ENCODE data around the gene ANGPTL1. TPM values are rescaled to one million over a fixed set of nuclear protein-coding genes. Genes with fewer than 3 reads are reported as not detected.

Gene ANGPTL1
- total RNA-seq, 4 donors from 2014 or later: 3.4 to 28.3 (median 17.9) TPM

DNA sequence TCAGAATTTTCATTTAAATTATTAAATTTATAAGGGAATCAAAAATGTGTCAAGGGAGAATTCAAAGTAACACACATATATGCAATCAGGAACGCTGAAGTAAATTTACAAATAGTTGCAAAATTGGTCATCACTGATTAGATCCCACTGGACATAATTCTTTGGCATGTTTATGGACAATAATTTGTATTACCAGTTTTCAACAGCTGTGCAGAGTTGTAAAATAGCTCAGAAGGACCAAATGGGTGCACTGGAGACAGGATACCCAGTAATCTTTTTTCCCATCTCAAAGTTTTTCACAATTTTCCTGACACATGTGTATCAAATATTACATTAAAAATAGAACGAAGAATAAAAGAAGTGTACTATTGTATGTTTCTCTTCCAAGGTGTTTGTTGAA, 4.1 kb upstream of the ANGPTL1 start:
- no peak for DNase-seq (ENCODE audit: low spot score in 2 of 2)
- no peak for TF ChIP-seq POLR2A (IDR thresholded peaks at IDR 0.05)
- TF ChIP-seq, protein P1, sequence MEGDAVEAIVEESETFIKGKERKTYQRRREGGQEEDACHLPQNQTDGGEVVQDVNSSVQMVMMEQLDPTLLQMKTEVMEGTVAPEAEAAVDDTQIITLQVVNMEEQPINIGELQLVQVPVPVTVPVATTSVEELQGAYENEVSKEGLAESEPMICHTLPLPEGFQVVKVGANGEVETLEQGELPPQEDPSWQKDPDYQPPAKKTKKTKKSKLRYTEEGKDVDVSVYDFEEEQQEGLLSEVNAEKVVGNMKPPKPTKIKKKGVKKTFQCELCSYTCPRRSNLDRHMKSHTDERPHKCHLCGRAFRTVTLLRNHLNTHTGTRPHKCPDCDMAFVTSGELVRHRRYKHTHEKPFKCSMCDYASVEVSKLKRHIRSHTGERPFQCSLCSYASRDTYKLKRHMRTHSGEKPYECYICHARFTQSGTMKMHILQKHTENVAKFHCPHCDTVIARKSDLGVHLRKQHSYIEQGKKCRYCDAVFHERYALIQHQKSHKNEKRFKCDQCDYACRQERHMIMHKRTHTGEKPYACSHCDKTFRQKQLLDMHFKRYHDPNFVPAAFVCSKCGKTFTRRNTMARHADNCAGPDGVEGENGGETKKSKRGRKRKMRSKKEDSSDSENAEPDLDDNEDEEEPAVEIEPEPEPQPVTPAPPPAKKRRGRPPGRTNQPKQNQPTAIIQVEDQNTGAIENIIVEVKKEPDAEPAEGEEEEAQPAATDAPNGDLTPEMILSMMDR (IDR thresholded peaks at IDR 0.05): no peak
- H3K4me3 ChIP-seq (ENCODE audit: low read depth, poor library complexity, severe bottlenecking): no peak overlapping the region
- intact Hi-C loops (cut with DNase I; ENCODE audit: low total_unique reads): no loop called here
- 96 to 100% methylated on average over 2 of the region's 2 CpGs for WGBS, 2 donors

DNA sequence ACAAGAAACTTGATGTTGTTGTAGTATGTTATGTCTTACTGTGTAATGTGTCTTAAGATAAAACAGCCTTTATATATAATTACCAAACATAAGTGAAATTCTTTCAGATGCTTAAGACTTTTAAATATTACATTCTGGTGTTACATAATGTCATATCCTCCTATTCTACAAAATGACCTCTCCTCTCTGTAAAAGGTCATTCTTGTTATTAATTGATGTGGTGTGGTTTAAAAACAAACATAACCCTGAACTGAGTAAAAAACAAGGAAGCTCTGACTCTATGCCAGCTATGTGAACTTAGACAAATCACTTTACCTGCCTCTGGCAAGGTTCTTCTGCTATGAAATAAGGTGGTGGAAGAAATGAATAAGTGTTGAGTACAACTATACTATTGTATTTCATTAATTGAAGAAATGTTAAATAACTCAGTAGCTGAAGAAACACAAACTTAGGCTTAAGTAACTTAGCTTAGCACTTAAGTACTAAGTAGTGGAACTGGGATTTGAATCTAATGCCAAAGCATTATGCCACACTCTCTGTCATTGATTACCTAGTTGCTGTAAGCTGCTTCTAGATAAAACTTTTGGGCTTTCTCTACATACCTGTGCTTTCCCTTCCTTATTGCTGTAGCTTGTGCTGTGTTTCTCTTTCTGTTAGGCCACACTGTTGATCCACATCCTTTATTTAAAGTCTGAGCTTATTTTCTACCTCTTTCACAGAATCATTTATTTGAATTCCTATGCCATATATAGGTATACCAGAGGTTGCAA, 859 bp upstream of the ANGPTL1 start:
- no peak overlapping the region for H3K4me3 ChIP-seq (ENCODE audit: low read depth, poor library complexity, severe bottlenecking)
- intact Hi-C loops (cut with DNase I; ENCODE audit: low total_unique reads): loop anchor here (2.0 kb wide), 1 partner anchor 63 kb away; no protein-coding TSS in a partner anchor
- no peak for TF ChIP-seq POLR2A (IDR thresholded peaks at IDR 0.05)
- DNase-seq (ENCODE audit: low spot score in 2 of 2): no peak

DNA sequence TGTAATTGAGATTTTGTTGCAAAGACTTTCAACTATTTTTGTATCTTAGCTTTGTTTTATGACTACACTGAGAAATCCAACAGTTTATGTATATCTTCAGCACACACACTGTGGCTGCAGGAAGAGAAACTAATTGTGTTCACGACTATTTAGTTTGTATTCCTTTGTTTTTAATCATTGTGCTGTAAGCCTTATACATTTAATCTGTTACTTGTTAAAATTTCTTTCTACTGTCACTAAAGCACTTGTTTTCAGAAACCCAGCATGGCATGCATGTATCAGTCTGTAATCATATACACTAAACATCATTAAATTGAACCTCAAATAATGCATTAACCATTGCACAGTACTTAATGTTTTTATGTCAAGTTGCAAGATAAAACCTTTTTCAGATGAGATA, 656 bp downstream of the ANGPTL1 start:
- DNase-seq (ENCODE audit: low spot score in 2 of 2): no peak
- WGBS, 2 donors: 42 to 62% methylated on average over 1 of the region's 1 CpG
- intact Hi-C loops (cut with DNase I; ENCODE audit: low total_unique reads): loop anchor here (2.0 kb wide), 1 partner anchor 65 kb away; no protein-coding TSS in a partner anchor
- TF ChIP-seq POLR2A (IDR thresholded peaks at IDR 0.05): no peak
- H3K4me3 ChIP-seq (ENCODE audit: low read depth, poor library complexity, severe bottlenecking): no peak overlapping the region

DNA sequence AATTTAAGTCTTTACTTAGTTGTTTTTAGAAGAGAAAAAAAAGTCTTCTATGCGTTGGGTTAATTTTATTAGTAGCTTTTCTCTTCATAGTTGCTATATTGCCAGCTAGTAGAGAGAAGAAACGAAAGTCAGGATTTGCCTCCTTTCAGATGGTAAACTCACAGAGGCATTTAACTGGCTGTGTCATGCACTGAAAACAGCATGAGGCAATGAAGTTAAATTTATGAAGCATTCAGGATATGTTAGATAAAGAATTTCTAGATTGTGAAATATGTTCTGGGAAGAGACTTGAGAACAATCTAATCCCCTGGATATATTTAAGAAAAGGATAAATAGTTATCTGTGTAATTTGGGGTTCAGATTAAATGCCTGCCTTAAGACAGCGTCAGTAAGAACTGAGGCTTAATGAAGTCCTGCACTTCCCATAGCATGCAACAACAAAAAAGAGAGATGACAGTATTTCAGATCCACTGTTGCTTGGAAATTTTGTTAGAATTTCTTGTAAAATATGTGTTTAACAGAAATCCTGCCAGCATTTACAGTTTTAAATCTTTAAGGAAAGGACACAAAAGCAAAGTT, 1.7 kb downstream of the ANGPTL1 start:
- WGBS, 2 donors: 57 to 60% methylated on average over 3 of the region's 3 CpGs
- H3K4me3 ChIP-seq (ENCODE audit: low read depth, poor library complexity, severe bottlenecking): no peak overlapping the region
- intact Hi-C loops (cut with DNase I; ENCODE audit: low total_unique reads): no loop called here
- no peak for TF ChIP-seq POLR2A (IDR thresholded peaks at IDR 0.05)
- TF ChIP-seq, protein P1 (IDR thresholded peaks at IDR 0.05): no peak
- no peak for DNase-seq (ENCODE audit: low spot score in 2 of 2)

DNA sequence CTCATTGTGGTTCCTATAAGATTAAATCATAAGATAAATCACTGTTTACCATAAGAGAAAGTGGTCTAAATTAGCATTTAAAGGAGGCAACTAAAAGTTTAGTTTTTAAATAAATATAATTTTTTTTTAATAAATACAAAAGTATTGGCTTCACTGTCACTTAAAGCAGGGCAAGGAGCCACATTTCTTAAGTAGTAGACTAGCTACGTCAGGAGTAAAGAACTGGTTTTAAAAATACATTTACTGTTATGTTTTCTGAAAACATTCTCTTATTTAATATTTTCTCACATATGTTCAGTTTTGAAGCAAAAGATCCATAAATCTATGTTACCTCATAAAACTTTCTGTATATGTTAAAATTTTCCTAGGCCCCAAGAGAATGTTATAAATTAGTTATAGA, 2.2 kb downstream of the ANGPTL1 start:
- no peak for TF ChIP-seq POLR2A (IDR thresholded peaks at IDR 0.05)
- TF ChIP-seq, protein P1 (IDR thresholded peaks at IDR 0.05): no peak
- H3K4me3 ChIP-seq (ENCODE audit: low read depth, poor library complexity, severe bottlenecking): no peak overlapping the region
- intact Hi-C loops (cut with DNase I; ENCODE audit: low total_unique reads): no loop called here
- WGBS, 2 donors: 56 to 74% methylated on average over 1 of the region's 1 CpG
- DNase-seq (ENCODE audit: low spot score in 2 of 2): no peak

DNA sequence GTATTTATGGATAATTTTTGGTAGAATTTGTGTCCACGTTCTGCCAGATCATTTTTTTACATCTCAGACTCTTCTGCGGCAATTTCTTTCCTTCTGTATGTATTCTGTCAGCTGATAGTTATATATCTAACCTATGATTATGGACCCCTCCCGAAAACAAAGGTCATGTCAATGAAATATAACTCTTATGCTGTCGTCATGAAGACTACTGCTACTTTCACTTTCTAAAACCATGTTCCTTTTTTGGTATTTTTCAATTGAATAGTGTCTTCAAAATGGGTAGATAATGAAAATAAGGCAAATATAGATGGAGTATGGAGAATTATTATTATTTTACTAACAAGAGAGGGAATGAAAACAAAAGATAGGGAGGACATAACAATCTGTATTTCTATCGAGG, 3.2 kb downstream of the ANGPTL1 start:
- intact Hi-C loops (cut with DNase I; ENCODE audit: low total_unique reads): no loop called here
- no peak for DNase-seq (ENCODE audit: low spot score in 2 of 2)
- no peak for TF ChIP-seq POLR2A (IDR thresholded peaks at IDR 0.05)
- TF ChIP-seq, protein P1 (IDR thresholded peaks at IDR 0.05): no peak
- 43 to 65% methylated on average over 5 of the region's 5 CpGs for WGBS, 2 donors
- no peak overlapping the region for H3K4me3 ChIP-seq (ENCODE audit: low read depth, poor library complexity, severe bottlenecking)

All from lower leg skin (tissue), 4 donors.